ENCODE data around the gene NFYA. TPM values are rescaled to one million over a fixed set of nuclear protein-coding genes. Genes with fewer than 3 reads are reported as not detected.
A peak's percentile ranks its signal among the peaks of the same experiment; 100 is the strongest.

Gene NFYA
- total and polyA plus RNA-seq, 2 of the 13 experiments (the other 11 are each of a cell fraction or from before 2014, with no cell fraction given) = 16.0 to 22.9 TPM

GRCh38 chr6:41072836-41073202 is at the start of gene NFYA (continued):
- TF ChIP-seq FOXJ3 (CRISPR knock-in tag; IDR thresholded peaks at IDR 0.05; ENCODE audit: borderline replicate concordance) = no peak
- no peak for TF ChIP-seq ZBTB37 (CRISPR knock-in tag; IDR thresholded peaks at IDR 0.05)
- TF ChIP-seq ZNF10 (CRISPR knock-in tag; IDR thresholded peaks at IDR 0.05; ENCODE audit: borderline replicate concordance, low read depth) = no peak
- no peak for TF ChIP-seq HNF1A (IDR thresholded peaks at IDR 0.05; ENCODE audit: low read depth)
- no peak for TF ChIP-seq HNF1A (CRISPR knock-in tag; IDR thresholded peaks at IDR 0.05; ENCODE audit: borderline replicate concordance)
- no peak for TF ChIP-seq SAP130 (CRISPR knock-in tag; IDR thresholded peaks at IDR 0.05; ENCODE audit: low read depth)
- TF ChIP-seq ARNT (IDR thresholded peaks at IDR 0.05) = no peak
- no peak for TF ChIP-seq MXD4 (CRISPR knock-in tag; IDR thresholded peaks at IDR 0.05)
- TF ChIP-seq ZNF121 (CRISPR knock-in tag; IDR thresholded peaks at IDR 0.05) = no peak
- no peak for TF ChIP-seq TBX2 (CRISPR knock-in tag; IDR thresholded peaks at IDR 0.05; ENCODE audit: borderline replicate concordance)
- peak; percentile 1 for TF ChIP-seq PHF5A (CRISPR knock-in tag; IDR thresholded peaks at IDR 0.05; ENCODE audit: low read depth, unreplicated experiment)
- no peak for TF ChIP-seq ZNF326 (CRISPR knock-in tag; IDR thresholded peaks at IDR 0.05; ENCODE audit: borderline replicate concordance)
- no peak for TF ChIP-seq ATF1 (CRISPR knock-in tag; IDR thresholded peaks at IDR 0.05)
- no peak for TF ChIP-seq ZNF33A (CRISPR knock-in tag; IDR thresholded peaks at IDR 0.05; ENCODE audit: borderline replicate concordance)
- TF ChIP-seq ZNF224 (CRISPR knock-in tag; IDR thresholded peaks at IDR 0.05) = no peak
- TF ChIP-seq ZNF557 (CRISPR knock-in tag; IDR thresholded peaks at IDR 0.05) = no peak
- TF ChIP-seq KLF9 (CRISPR knock-in tag; IDR thresholded peaks at IDR 0.05; ENCODE audit: low read depth) = no peak
- no peak for TF ChIP-seq ZNF652 (CRISPR knock-in tag; IDR thresholded peaks at IDR 0.05; ENCODE audit: borderline replicate concordance, low read depth)
- peak; percentile 24 for TF ChIP-seq CBX1 (IDR thresholded peaks at IDR 0.05; ENCODE audit: low read depth)
- no peak for TF ChIP-seq TCF12 (IDR thresholded peaks at IDR 0.05)
- TF ChIP-seq TCF12 (CRISPR knock-in tag; IDR thresholded peaks at IDR 0.05) = no peak
- TF ChIP-seq HNRNPK (IDR thresholded peaks at IDR 0.05; ENCODE audit: low read depth, low read length, poor library complexity, severe bottlenecking) = no peak
- no peak for TF ChIP-seq TFDP1 (CRISPR knock-in tag; IDR thresholded peaks at IDR 0.05; ENCODE audit: borderline replicate concordance)
- TF ChIP-seq SP140L (CRISPR knock-in tag; IDR thresholded peaks at IDR 0.05; ENCODE audit: borderline replicate concordance) = no peak
- no peak for TF ChIP-seq ZNF567 (CRISPR knock-in tag; IDR thresholded peaks at IDR 0.05; ENCODE audit: borderline replicate concordance)
- TF ChIP-seq ETS1 (CRISPR knock-in tag; IDR thresholded peaks at IDR 0.05) = no peak
